ENCODE data around the gene RWDD4. TPM values are rescaled to one million over a fixed set of nuclear protein-coding genes. Genes with fewer than 3 reads are reported as not detected.

RWDD4 gene
- polyA plus RNA-seq, 2 of the 4 experiments (the other 2 are of a cell fraction): 18.7 to 20.4 TPM

GRCh38 chr4:183599284-183599683 lies 59.7 kb downstream of the RWDD4 start:
- DNase-seq (ENCODE audit: low read depth in 1 of 2, low spot score in 1 of 2) (no peak), ATAC-seq (no peak), FAIRE-seq (no peak)
- H3K9me3 ChIP-seq: no peaks in the 10 kb centered on the region
- no peaks in the 10 kb centered on the region for H3K4me1 ChIP-seq
- H3K27ac ChIP-seq: no peak overlapping the region
- no peak for TF ChIP-seq RFX5 (IDR thresholded peaks at IDR 0.05)
- TF ChIP-seq, protein P1, sequence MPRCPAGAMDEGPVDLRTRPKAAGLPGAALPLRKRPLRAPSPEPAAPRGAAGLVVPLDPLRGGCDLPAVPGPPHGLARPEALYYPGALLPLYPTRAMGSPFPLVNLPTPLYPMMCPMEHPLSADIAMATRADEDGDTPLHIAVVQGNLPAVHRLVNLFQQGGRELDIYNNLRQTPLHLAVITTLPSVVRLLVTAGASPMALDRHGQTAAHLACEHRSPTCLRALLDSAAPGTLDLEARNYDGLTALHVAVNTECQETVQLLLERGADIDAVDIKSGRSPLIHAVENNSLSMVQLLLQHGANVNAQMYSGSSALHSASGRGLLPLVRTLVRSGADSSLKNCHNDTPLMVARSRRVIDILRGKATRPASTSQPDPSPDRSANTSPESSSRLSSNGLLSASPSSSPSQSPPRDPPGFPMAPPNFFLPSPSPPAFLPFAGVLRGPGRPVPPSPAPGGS (IDR thresholded peaks at IDR 0.05): no peak
- TF ChIP-seq, protein P2, sequence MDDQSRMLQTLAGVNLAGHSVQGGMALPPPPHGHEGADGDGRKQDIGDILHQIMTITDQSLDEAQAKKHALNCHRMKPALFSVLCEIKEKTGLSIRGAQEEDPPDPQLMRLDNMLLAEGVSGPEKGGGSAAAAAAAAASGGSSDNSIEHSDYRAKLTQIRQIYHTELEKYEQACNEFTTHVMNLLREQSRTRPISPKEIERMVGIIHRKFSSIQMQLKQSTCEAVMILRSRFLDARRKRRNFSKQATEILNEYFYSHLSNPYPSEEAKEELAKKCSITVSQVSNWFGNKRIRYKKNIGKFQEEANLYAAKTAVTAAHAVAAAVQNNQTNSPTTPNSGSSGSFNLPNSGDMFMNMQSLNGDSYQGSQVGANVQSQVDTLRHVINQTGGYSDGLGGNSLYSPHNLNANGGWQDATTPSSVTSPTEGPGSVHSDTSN (IDR thresholded peaks at IDR 0.05): no peak
- no peak for TF ChIP-seq FOSB (CRISPR knock-in tag; IDR thresholded peaks at IDR 0.05)
- TF ChIP-seq POLR2A (IDR thresholded peaks at IDR 0.05; ENCODE audit: low read length): no peak
- TF ChIP-seq, protein P3, sequence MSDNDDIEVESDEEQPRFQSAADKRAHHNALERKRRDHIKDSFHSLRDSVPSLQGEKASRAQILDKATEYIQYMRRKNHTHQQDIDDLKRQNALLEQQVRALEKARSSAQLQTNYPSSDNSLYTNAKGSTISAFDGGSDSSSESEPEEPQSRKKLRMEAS (IDR thresholded peaks at IDR 0.05): no peak
- TF ChIP-seq HEYL (CRISPR knock-in tag; IDR thresholded peaks at IDR 0.05): no peak
- no peak for TF ChIP-seq GATA3 (IDR thresholded peaks at IDR 0.05; ENCODE audit: borderline replicate concordance)
- ChIA-PET CTCF (interaction anchor here (0.8 to 2.4 kb wide), 6 partner anchors 10 to 130 kb away, joined by 3 to 8 read pairs (median 4); no protein-coding TSS in a partner anchor), POLR2A (no interaction called here)
- H3K4me2 ChIP-seq: no peak overlapping the region
- no peak overlapping the region for H3K4me3 ChIP-seq

DNA sequence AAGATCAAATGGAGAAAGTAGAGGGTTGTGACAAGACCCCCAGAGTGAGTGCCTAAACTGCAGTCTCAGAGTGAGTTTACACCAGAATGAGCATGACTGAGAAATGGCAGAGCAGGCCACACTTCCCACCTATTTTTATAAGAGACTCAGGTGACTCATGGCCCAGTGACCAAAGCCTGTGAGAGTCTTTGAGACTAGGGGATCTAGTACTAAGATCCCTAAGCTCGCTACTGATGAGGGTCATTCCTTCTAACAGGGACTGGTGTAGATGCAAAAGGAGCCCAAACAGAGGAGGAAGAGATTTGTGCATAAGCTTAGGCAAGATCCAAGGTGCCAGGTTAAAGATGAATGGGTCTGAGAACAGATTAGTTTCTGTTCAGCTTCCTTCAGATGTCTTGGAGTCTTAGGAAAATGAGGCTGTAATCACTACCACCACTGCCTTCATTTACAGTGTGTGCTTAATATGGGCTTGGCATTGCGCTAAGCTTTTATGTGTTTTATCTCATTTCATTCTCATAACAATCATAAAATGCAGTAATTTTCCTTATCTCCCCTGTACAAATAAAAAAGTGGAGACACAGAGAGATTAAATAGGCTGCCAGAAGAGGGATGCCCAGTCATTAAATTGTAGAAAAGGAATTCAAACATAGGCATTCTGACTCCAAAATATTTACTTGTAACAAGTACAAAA lies 62.8 kb downstream of the RWDD4 start:
- ATAC-seq (no peak), DNase-seq (ENCODE audit: low read depth in 1 of 2, low spot score in 1 of 2) (no peak)
- POLR2A ChIA-PET: no interaction called here

DNA sequence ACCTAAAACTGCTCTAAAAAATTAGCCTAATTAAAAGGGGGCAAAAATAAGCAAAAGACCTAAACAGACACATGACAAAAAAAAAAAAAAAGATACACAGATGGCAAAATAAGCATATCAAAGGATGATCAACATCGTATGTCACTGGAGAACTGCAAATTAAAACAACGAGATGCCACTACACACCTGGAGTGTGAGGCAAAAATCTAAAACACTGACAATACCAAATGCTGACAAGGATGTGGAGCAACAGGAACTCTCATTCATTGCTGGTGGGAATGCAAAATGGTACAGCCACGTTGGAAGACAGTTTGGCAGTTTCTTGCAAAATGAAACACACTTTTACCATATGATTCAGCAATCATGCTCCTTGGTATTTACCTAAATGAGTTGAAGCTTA lies 64.2 kb downstream of the RWDD4 start:
- Histone ChIP-seq H3K4me2 (no peak overlapping the region), H3K4me1 (no peaks in the 10 kb centered on the region), H3K4me3 (no peak overlapping the region), H3K9me3 (no peaks in the 10 kb centered on the region), H3K27ac (no peak overlapping the region)
- WGBS (ENCODE audit: missing lambda C conversion rate): 70% methylated on average over 3 of the region's 3 CpGs
- TF ChIP-seq HEYL (CRISPR knock-in tag; IDR thresholded peaks at IDR 0.05): no peak
- TF ChIP-seq, protein P4, sequence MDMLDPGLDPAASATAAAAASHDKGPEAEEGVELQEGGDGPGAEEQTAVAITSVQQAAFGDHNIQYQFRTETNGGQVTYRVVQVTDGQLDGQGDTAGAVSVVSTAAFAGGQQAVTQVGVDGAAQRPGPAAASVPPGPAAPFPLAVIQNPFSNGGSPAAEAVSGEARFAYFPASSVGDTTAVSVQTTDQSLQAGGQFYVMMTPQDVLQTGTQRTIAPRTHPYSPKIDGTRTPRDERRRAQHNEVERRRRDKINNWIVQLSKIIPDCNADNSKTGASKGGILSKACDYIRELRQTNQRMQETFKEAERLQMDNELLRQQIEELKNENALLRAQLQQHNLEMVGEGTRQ (IDR thresholded peaks at IDR 0.05): no peak
- no peak for TF ChIP-seq ESRRA (IDR thresholded peaks at IDR 0.05; ENCODE audit: borderline replicate concordance, low read length)
- no peak for TF ChIP-seq HOXB5 (CRISPR knock-in tag; IDR thresholded peaks at IDR 0.05)
- TF ChIP-seq, protein P3 (IDR thresholded peaks at IDR 0.05): no peak
- no peak for TF ChIP-seq NFE2L2 (conservative IDR thresholded peaks at IDR 0.05; ENCODE audit: low read length)
- no peak for TF ChIP-seq KDM5A (IDR thresholded peaks at IDR 0.05)
- TF ChIP-seq HMGXB4 (CRISPR knock-in tag; IDR thresholded peaks at IDR 0.05; ENCODE audit: borderline replicate concordance): no peak
- ATAC-seq (no peak), DNase-seq (ENCODE audit: low read depth in 1 of 2, low spot score in 1 of 2) (no peak), FAIRE-seq (no peak)
- ChIA-PET CTCF (no interaction called here), POLR2A (no interaction called here)

More for the DNA sequence above, 62.8 kb downstream of the RWDD4 start:
- Histone ChIP-seq H3K27ac (no peak overlapping the region), H3K4me1 (no peaks in the 10 kb centered on the region), H3K4me3 (no peak overlapping the region), H3K9me3 (no peaks in the 10 kb centered on the region), H3K4me2 (no peak overlapping the region)
- TF ChIP-seq NR3C1 (IDR thresholded peaks at IDR 0.05): no peak
- TF ChIP-seq RFX5 (IDR thresholded peaks at IDR 0.05): no peak
- TF ChIP-seq MYC (IDR thresholded peaks at IDR 0.05; ENCODE audit: borderline replicate concordance, low read length): no peak
- no peak for TF ChIP-seq ESRRA (IDR thresholded peaks at IDR 0.05; ENCODE audit: borderline replicate concordance, low read length)
- TF ChIP-seq EHMT2 (IDR thresholded peaks at IDR 0.05; ENCODE audit: low read depth): no peak
- TF ChIP-seq JUNB (IDR thresholded peaks at IDR 0.05): no peak
- TF ChIP-seq SMC3 (IDR thresholded peaks at IDR 0.05): no peak
- CTCF ChIA-PET: no interaction called here
- FAIRE-seq: no peak
- WGBS (ENCODE audit: missing lambda C conversion rate): 73% methylated on average over 2 of the region's 2 CpGs
